Activated T-cell treated with anti-CD3 and anti-CD28 coated beads, Interleukin-2, amount 50 U/mL, for 4 hours (primary cell): ENCODE data around the gene USP36. TPM values are rescaled to one million over a fixed set of nuclear protein-coding genes. Genes with fewer than 3 reads are reported as not detected.
"Not testable (repeated sequence)": the region's sequence is repeated elsewhere in the genome, so short reads cannot be mapped to it uniquely, and the experiment has no call there.

ENCODE experiments used
- ATAC-seq, 2 donors: fragments of 200-7000 bp; cut with Tn5 transposase; one replicate each; pipeline ENCODE4 v1.10.0; 2021
- DNase-seq: peaks from one replicate; pipeline ENCODE4 v3.0.0-alpha.2; 2020
- H3K27me3 Mint-ChIP-seq: one replicate; pipeline ENCODE4 v1.8.0; 2021; ENCODE audit warnings: low read depth, mixed read lengths
- H3K36me3 Mint-ChIP-seq: one replicate; pipeline ENCODE4 v1.8.0; 2022; ENCODE audit warnings: mixed read lengths; ENCODE audit not compliant: insufficient read depth
- H3K4me1 Mint-ChIP-seq: one replicate; pipeline ENCODE4 v1.8.0; 2021; ENCODE audit warnings: low read depth, mixed read lengths
- H3K4me3 Mint-ChIP-seq: one replicate; pipeline ENCODE4 v1.8.0; 2021; ENCODE audit warnings: mild to moderate bottlenecking, moderate library complexity, mixed read lengths
- H3K9me3 Mint-ChIP-seq: one replicate; pipeline ENCODE4 v1.8.0; 2021; ENCODE audit warnings: mixed read lengths
- total RNA-seq, 3 donors: library from RNA; stranded (reverse); gene quantifications; one replicate each; pipeline ENCODE4 v1.2.1, GENCODE V29; 2021

Gene USP36
- total RNA-seq = 100 to 1,000 TPM; 157 to 179 (median 170) TPM

DNA sequence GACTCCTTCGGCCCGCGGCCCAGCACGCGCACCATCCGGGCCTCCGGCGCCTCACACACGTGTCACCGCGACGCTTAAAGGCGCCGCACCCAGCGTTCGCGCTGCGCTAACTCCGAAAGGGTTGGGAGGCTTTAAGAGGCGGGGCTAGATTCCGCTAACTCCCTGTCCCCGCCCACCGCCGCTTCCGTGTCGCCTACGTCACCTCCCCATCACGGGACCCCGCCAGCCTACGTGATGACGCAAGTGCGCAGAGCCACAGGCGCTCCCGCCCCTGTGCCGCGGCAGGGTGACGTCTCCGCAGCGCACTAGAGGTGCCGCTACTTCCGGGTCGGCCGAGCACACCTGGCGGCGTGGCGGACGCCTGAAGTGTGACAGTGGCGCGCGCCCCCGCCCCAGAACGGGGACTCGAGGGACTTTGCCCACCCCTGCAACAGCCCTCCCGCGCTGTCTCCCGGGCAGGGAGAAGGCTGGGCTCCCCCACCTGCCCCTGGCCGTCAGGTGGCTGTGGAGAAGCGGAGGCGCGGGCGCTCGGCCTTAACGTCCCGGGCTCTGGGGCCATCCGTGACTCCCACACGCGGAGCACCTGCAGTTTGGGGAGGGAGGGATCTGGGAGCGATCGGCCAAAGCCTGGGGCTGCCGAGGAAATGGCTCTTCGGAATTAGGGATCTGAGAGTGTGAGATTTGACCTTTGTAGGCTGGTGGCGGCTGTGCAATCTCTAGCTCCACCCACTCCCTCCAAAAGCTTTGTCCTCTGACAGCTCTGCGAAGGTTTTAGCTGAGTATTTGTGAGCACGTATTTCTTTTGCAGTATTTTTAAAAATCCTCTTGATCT is at the start of gene USP36:
TSS of gene USP36 (minus strand) at position 35 of the 832 bp plus-strand sequence. CDS start 4,451 bp downstream, outside the sequence.
- peaks cover 36% of the 10 kb centered on the region for H3K4me1 Mint-ChIP-seq
- peaks cover 15% of the 10 kb centered on the region for H3K36me3 Mint-ChIP-seq
- peak; percentile 89 to 91 for ATAC-seq
- no peaks in the 10 kb centered on the region for H3K27me3 Mint-ChIP-seq
- peak within 1 kb of the TSS; percentile 97 for H3K4me3 Mint-ChIP-seq
- H3K9me3 Mint-ChIP-seq = no peaks in the 10 kb centered on the region
- DNase-seq = peak; percentile 100

DNA sequence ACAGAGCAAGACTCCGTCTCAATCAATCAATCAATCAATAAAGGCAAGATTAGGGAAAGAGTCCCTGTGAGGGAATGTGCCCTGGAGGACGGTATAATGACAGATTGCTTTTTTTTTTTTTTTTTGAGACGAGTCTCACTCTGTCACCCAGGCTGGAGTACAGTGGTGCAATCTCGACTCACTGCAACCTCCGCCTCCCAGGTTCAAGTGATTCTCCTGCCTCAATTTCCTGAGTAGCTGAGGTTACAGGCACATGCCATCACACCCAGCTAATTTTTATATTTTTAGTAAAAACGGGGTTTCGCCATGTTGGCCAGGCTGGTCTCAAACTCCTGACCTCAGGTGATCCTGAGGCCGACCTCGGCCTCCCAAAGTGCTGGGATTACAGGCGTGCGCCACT is 49.5 kb upstream of the USP36 start:
- not testable (repeated sequence) for H3K9me3 Mint-ChIP-seq, H3K27me3 Mint-ChIP-seq, H3K4me3 Mint-ChIP-seq, DNase-seq, H3K36me3 Mint-ChIP-seq, ATAC-seq
- H3K4me1 Mint-ChIP-seq = peaks cover 32% of the 10 kb centered on the region

DNA sequence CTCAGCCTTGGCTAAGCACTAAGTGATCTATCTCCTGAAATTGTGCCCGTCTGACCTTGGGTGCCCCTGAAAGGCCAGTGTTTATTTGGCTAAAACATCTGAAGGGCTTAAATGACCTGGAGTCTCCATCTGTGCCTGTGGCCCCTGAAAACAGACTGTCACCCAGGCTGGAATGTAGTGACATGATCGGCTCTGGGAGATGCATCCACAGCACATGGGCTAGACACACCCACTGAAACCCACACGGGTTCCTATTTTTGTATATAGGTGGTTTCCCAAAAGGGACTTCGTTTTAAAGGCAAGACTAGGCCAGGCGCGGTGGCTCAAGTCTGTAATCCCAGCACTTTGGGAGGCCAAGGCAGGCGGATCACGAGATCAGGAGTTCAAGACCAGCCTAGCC is 48.9 kb upstream of the USP36 start:
- no peaks in the 10 kb centered on the region for H3K36me3 Mint-ChIP-seq
- peaks cover 32% of the 10 kb centered on the region for H3K4me1 Mint-ChIP-seq
- DNase-seq (no peak), ATAC-seq (peak; percentile 39 to 47)
- H3K9me3 Mint-ChIP-seq = no peaks in the 10 kb centered on the region
- peak overlapping the region; percentile 39 for H3K4me3 Mint-ChIP-seq
- peaks cover 3% of the 10 kb centered on the region for H3K27me3 Mint-ChIP-seq

DNA sequence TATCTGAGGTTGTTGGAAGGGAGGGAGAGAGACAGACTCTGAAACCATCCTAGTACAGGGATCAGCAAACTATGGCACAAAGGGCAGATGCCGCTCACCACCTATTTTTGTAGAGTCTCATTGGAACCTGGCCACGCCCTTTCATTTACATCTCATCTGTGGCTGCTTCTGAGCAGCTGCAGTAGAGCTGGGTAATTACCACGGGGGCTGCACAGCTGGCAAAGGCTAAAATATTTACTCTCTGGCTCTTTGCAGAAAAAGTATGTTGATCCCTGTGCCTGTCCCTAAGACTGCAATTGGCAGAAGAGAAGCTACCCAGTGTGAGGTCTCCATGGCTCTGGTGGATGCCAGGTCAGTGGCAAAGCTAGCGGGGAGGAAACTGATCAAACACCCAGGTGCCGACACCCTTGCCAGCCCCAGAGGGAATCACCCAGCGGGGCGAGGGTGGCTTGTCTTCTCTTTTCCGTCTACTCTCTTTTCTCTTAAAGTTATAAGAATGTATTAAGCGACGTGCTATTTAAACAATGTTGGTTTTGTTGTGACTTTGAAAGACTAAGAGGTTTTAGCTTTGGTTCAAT is 48.4 kb upstream of the USP36 start:
- Mint-ChIP-seq H3K4me1 (peaks cover 32% of the 10 kb centered on the region), H3K36me3 (no peaks in the 10 kb centered on the region), H3K4me3 (no peak overlapping the region), H3K9me3 (no peaks in the 10 kb centered on the region), H3K27me3 (peaks cover 3% of the 10 kb centered on the region)
- ATAC-seq = no peak
- DNase-seq = no peak

DNA sequence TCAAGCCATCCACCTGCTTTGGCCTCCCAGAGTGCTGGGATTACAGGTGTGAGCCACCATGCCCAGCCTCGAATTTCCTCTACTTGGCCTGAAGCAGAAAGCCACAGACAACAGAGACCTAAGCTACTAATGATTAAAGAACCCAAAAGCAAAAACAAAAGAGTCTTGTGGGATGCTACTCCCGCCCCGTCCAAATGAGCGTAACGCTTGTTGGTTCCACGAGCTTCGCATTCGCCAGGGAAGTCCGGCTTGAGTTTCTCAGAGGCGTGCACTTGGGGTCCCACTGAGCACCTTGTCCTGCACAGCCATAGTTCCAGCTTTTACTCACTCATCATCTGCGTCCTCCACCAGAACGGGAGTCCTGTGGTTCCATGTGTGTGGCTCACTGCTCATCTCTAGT is 46.3 kb upstream of the USP36 start:
- DNase-seq = no peak
- Mint-ChIP-seq H3K4me1 (peaks cover 36% of the 10 kb centered on the region), H3K9me3 (no peaks in the 10 kb centered on the region), H3K36me3 (no peaks in the 10 kb centered on the region), H3K4me3 (no peak overlapping the region), H3K27me3 (peaks cover 5% of the 10 kb centered on the region)
- ATAC-seq = no peak

DNA sequence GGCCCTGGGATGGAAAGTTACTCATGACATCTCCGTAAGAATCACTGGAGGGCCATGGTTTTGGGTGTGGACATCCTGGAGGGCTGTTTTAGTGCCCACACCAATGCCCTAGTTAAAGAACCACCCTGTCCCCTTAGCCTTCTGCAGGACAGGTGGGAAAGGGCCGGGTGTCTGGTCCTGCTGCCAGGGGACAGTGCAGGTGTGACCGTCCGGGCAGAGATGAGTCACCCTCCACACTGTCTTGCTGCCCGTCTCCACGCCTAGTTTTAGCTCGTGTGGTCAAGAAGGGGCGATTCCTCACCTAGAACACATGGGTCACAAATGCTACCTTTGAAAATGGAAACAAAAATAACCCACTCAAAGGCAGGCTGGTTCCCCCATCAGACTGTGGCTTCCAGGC is 45.3 kb upstream of the USP36 start:
- DNase-seq = no peak
- Mint-ChIP-seq H3K36me3 (no peaks in the 10 kb centered on the region), H3K9me3 (no peaks in the 10 kb centered on the region), H3K4me3 (no peak overlapping the region), H3K4me1 (peaks cover 26% of the 10 kb centered on the region), H3K27me3 (peaks cover 5% of the 10 kb centered on the region)
- no peak for ATAC-seq

DNA sequence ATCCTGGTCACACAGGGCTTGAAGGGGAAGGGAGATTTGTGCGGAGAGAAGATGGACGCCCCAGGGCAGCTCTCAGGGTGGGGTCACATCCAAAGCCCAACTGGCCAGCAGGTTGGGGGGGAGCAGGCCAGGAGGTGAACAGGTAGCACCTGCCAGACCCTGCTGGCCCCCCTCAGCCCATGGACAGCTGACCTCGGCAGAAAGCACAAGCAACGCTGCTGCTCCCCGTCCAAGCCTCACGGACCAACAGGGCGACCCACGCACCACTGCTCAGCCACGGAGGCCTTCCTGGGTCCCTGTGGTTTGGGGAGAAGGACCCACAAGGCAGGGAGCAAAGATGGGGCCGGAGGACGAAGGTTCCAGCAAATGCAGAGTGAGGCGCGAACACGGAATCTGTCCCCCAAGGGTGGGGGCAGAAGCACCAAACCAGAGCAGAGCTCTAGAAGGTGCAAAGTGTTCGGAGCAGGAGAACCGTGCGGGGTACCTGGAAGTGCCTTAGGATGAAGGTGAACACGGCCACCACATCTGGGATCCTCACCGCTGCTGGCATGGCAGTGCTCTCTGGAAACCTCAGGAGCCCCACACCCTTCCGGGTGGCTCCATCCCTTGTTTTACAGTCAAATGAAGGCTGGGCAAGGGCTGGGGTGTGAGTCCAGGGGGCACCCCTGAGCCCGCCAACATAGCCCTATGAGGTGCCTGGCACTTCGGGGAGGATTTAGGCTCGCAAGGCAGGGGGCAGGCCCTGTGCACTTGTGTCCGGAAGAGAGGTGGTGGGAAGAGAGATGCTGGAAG is 44.5 kb upstream of the USP36 start:
- DNase-seq (no peak), ATAC-seq (no peak)
- no peaks in the 10 kb centered on the region for H3K36me3 Mint-ChIP-seq
- peaks cover 7% of the 10 kb centered on the region for H3K27me3 Mint-ChIP-seq
- H3K4me3 Mint-ChIP-seq = no peak overlapping the region
- no peaks in the 10 kb centered on the region for H3K9me3 Mint-ChIP-seq
- H3K4me1 Mint-ChIP-seq = peaks cover 21% of the 10 kb centered on the region

DNA sequence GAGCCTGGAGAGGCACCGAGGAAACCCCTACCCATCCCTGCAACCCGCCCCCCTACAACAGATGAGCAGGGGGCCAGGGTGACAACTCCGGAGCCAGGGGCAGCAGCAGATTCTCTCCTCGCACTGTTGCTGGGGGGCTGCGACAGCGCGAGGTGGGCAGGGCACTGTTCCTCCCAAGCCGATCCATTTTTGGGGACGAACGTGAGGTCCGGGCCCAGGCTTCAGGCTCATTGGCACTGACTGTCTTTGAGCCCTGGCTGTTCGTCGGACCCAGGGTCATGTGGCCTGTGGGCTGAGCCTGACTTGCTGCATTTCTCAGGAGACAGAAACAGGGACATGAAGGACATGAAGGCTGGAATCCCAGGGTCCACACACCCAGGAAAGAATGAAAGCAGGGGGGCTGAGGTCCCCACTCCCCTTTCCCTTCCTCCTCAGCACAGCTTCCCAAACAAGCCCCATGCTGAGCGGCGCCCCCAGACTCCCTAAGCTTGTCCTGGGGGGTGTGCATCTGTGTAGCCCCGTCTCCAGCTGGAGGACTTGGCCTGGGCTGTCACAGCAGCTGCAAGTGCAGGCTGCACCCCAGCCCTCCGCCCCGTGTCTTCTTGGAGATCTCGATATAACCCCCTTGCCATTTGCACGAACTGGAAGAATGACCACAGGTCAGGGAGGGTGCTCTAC is 43.7 kb upstream of the USP36 start:
- peaks cover 7% of the 10 kb centered on the region for H3K27me3 Mint-ChIP-seq
- ATAC-seq (no peak), DNase-seq (no peak)
- H3K9me3 Mint-ChIP-seq = no peaks in the 10 kb centered on the region
- no peaks in the 10 kb centered on the region for H3K36me3 Mint-ChIP-seq
- H3K4me3 Mint-ChIP-seq = no peak overlapping the region
- H3K4me1 Mint-ChIP-seq = peaks cover 20% of the 10 kb centered on the region

DNA sequence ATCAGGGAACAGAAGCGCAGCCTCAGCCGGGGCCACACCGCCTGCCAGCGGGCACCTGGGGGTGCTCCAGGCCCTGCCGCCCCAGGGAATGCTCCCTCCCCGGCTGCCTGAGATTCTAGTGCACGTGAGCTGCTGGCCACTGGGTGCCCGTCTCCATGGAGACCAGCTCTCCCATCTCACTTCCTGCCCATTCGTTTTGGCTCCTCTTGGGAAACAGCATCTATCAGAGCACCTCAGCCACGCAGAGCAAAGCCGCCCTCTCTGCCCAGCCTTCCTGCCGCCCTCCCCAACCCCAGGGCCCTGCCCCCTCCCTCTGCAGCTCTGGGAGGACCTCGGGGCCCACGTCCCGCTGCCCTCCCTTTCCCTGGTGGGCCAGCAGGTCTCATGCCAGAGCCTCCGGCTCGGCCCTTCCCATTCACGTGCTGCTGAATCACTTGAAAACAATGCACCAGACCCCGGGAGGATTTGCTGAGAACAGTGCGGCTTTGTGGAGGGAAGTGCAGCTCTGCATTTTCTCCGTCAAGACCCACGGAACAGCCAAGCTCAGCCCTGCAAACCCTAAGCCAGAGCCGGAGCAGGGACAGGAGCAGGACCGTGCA is 43.0 kb upstream of the USP36 start:
- no peak for DNase-seq
- Mint-ChIP-seq H3K4me3 (no peak overlapping the region), H3K9me3 (no peaks in the 10 kb centered on the region), H3K27me3 (peaks cover 7% of the 10 kb centered on the region), H3K4me1 (peaks cover 21% of the 10 kb centered on the region), H3K36me3 (no peaks in the 10 kb centered on the region)
- peak in 1 of 2 donors; percentile 17 for ATAC-seq

DNA sequence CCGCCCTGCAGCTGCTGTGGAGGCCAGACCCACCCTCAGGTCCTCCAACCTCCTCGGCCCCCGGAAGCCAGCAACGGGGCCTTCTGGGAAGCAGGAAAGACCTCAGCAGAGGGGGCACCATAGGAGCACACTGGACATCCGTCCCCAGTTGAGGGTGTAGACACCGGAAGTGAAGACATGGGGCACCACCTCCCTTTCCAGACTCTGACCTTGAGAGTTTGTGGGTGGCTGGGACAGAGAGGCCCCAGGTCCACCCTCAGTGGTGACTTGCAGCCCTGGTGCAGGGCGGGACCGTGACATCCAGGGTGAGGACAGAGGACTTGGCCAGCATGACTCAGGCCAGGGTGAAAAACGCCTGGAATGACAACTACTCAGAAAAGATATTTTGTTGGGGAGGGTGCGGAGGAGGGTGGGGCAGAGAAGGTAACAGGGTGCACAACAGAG is 42.5 kb upstream of the USP36 start:
- Mint-ChIP-seq H3K9me3 (no peaks in the 10 kb centered on the region), H3K4me3 (no peak overlapping the region), H3K36me3 (no peaks in the 10 kb centered on the region), H3K4me1 (peaks cover 19% of the 10 kb centered on the region), H3K27me3 (peaks cover 7% of the 10 kb centered on the region)
- ATAC-seq (peak in 1 of 2 donors; percentile 11), DNase-seq (no peak)

DNA sequence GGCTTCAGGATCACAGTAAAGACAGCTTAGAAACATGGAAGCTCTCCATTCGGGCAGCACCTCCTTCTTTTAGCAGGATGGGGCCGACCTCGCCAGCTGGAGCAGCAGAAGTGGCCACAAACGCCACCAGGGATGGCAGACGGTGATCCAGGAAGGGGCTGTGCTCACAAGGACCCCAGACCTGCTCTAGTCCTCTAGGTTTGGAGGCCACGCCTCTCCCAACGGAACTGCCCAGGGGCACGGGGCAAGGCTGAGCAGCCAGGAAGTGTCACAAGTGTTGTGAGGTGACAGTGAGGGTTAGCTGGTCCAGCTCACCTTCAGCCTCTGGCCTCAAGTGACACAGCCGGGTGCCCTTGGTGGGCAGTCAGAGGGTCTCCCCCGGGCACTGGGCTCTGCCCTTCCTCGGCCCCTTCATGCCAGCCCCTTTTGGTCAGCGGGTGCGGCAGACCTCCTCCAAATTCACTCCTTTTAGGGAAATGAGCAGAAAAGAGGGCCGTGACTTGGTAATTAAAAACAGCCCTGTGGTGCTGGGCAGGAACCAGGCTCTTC is 42.0 kb upstream of the USP36 start:
- Mint-ChIP-seq H3K27me3 (peaks cover 7% of the 10 kb centered on the region), H3K4me3 (no peak overlapping the region), H3K36me3 (no peaks in the 10 kb centered on the region), H3K4me1 (peaks cover 19% of the 10 kb centered on the region), H3K9me3 (no peaks in the 10 kb centered on the region)
- ATAC-seq = no peak
- DNase-seq = no peak

DNA sequence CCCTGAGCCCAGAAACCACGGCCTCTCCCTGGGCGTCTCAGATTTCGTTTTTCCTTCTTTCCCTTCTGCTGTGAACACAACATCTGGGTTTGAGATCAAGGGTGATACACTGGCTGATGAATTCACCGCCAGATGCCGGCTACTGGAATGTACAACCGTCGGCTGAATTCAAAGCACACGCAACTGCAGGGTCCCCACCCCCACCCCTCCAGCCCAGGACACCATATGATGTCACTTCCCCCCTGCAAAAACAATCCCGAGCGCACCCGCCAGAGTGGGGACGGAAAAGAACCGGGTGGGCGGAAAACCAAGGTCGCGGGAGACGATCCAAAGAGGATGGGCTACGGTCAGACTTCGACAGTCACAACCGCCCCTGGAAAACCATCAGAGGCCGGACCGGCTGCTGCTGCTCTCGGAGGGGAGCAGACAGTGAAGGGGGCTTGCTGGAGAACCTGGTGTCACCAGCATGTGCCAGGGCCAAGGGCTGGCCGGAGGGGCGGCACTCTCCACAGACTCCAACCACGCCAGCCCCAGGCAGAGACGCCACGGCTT is 39.1 kb upstream of the USP36 start:
- peaks cover 19% of the 10 kb centered on the region for H3K4me1 Mint-ChIP-seq
- peak; percentile 33 to 57 for ATAC-seq
- H3K36me3 Mint-ChIP-seq = no peaks in the 10 kb centered on the region
- no peaks in the 10 kb centered on the region for H3K9me3 Mint-ChIP-seq
- H3K4me3 Mint-ChIP-seq = peak overlapping the region; percentile 67
- peaks cover 9% of the 10 kb centered on the region for H3K27me3 Mint-ChIP-seq
- DNase-seq = no peak

DNA sequence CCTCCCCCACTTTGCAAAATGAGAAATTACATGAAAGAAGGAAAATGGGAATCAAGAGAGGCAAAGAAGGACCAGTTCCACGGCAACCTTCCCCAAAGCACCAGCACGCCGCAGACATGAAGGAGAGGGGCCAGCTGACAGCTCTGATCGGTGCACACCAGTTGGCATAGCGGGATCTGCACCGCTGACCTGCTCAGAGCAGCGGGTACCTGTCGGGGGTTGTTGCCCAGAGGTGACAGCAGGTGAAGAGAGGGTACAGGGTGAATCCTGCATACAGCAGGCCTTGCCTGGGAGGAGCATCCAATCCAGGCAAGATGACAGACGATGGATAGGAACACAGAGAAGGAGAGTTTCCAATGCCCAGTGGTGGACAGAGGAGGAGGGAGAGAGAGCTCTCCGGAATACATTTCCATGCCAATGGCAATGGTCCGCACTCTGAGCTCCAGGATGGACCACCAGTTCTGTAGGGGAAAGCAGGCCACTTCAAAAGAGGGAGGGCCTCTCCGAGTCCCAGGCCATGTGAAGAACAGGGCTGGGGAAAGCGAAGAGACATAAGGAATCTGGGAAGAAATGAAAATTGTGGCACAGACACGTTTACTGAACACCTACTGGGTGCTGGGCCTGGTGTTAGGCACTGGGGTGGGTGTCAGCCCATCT is 38.4 kb upstream of the USP36 start:
- H3K36me3 Mint-ChIP-seq = no peaks in the 10 kb centered on the region

More for the DNA sequence above, 38.4 kb upstream of the USP36 start:
- Mint-ChIP-seq H3K4me1 (peaks cover 19% of the 10 kb centered on the region), H3K27me3 (peaks cover 9% of the 10 kb centered on the region), H3K9me3 (no peaks in the 10 kb centered on the region), H3K4me3 (peak overlapping the region; percentile 67)
- ATAC-seq = no peak
- no peak for DNase-seq
